DMS53 treated with DMSO at 0.1 percent for 48 hours (cell line): Measurements from ENCODE around the gene CASS4.
A peak's percentile ranks its signal among the peaks of the same experiment; 100 is the strongest.
"Not testable (repeated sequence)": the region's sequence is repeated elsewhere in the genome, so short reads cannot be mapped to it uniquely, and the experiment has no call there.

Experiments used
- DNase-seq: peaks from one replicate; lab custom pipeline; 2025; ENCODE audit not compliant: unreplicated experiment; lab: John Stamatoyannopoulos, UW

CASS4 gene

DNA sequence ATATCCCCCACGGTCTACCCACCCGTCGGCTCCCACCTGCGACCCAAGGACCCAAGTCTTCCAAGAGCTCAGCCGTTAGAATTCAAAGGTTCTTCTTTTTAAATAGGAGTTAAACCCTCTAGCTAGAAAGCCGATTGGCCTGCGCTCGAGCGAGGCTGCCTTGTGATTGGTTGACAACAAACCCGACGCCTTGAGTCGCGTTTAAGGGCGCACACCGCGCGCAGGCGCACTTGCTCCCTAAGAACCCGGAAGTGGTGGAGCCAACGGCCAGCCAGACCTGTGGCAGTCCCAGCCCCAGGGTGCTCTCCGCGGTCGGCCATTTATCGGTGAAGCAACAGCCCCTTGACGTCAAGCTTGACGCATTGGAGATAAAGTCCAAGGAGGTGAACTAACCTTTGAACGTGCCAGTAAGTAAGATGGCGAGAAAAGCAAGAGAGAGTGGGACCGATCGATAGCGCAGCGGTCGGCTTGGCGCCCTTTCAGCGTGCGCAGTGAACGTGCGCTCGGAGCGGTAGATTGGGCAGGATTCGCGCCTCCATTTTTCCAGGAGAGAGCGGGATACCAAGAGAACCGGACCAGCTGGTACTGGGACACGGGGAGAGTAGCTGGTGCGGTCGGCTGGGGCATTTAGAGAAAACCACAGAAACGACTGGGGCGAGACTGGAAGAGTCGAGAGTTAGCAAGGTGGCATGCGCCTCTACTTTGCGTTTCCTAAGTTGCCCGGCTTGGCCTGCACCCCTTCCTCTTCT lies 19.8 kb upstream of the CASS4 start, which contains the start of the genes AURKA and CSTF1:
TSS of gene AURKA (minus strand) at position 84 of the 749 bp plus-strand sequence. CDS start 4,018 bp downstream, outside the sequence.
TSS of gene CSTF1 (plus strand) at position 514 of the 749 bp plus-strand sequence. CDS start 2,908 bp downstream, outside the sequence.
- peak; percentile 96 for DNase-seq

GRCh38 chr20:56392881-56393482 lies 19.1 kb upstream of the CASS4 start:
- DNase-seq = peak; percentile 48

- DNase-seq = no peak
These were observed 18.4 kb upstream of the CASS4 start for GRCh38 chr20:56393653-56394052.

GRCh38 chr20:56395166-56395565 lies 16.9 kb upstream of the CASS4 start:
- no peak for DNase-seq

- peak; percentile 33 for DNase-seq
These were observed 11.9 kb upstream of the CASS4 start for GRCh38 chr20:56400001-56400640.

- no peak for DNase-seq
These were observed 8.6 kb upstream of the CASS4 start for GRCh38 chr20:56403465-56403864.

DNA sequence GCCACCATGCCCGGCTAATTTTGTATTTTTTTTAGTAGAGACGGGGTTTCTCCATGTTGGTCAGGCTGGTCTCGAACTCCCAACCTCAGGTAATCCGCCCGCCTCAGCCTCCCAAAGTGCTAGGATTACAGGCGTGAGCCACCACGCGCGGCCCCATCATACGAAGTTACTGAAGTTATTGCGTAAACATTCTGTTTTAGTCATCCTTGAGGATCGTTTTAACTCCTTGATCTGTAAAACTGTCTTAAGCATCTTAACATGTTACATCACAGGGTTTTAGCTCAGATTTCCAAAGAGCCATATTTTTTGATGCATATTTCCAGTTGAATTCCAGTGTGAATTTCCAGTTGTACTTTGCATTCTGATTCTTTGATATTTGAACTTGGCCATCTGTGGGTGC lies 6.7 kb upstream of the CASS4 start:
- DNase-seq = not testable (repeated sequence)

DNA sequence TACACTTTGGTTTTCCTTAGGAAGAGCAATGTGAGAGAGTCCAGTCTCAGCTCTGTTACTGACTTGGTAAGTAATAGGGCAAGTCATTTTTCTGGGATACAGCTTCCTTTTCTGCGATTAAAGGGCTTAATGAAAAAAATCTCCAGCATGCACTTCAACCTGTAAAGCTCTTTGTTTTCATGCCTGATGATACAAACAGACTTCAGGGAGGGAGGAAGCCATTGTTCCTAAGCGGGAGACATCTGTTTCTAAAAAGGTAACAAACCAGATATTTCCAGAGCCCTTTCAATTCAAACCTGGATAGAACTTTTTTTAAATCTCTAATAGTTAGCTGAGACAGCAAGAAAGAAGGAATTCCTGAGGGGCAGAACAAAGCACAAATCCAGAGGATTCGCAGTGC lies 5.2 kb upstream of the CASS4 start:
- no peak for DNase-seq

DNA sequence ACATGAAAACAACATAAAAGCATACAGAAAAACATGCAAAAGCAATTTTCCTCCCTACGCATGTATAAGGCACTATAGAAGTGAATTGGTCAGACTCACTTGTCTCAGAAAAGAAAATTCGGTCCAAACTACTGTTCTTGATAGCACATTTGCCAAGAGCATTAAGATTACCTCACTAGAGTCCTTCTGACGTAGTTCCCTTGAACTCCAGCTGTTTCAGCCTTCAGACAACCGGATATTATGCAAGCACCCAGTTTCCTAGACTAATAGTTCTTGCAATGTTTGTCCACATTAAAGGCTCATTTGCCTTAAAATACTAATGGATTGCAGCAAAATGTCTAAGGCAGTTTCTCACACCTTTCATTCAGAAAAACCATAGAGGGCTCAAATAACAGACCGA lies 2.5 kb upstream of the CASS4 start:
- no peak for DNase-seq

DNA sequence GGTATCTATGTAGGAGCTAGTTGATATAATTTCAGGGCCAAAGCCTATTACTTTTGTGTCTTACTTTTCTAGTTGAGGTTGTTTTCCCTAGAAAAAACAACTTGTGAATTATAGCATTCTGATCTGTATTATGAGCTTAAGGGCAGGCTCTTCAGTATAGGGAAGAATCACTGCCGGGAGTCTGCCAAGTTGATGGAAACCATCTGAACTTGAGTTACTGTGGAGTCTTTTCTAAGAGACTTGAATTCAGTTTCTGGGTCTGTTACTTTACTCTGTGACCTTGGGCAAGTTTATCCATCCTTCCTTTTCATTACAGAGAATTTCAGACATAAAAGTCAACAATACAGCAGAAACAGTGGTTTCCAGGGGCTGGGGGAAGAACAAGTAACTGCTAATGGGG lies 2.1 kb upstream of the CASS4 start:
- no peak for DNase-seq

GRCh38 chr20:56411287-56411686 lies 773 bp upstream of the CASS4 start:
- not testable (repeated sequence) for DNase-seq

GRCh38 chr20:56412473-56412790 lies 372 bp downstream of the CASS4 start:
- no peak for DNase-seq

DNA sequence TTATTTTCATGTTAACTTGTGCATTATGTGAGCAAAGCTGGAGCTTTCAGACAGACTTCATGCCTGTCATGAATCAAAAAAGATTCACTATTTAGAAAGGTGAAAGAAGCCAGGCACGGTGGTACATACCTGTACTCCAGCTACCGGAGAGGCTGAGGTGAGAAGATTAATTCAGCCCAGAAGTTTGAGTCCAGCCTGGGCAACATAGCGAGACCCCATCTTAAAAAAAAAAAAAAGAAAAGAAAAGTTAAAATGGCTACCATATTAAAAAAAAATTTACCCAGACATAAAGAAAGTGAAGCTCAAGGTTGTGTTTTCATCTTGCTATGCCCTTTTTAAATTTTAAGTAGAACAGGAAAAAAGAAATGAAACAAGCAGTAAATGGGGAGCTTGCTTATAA lies 889 bp downstream of the CASS4 start:
- DNase-seq = no peak

DNA sequence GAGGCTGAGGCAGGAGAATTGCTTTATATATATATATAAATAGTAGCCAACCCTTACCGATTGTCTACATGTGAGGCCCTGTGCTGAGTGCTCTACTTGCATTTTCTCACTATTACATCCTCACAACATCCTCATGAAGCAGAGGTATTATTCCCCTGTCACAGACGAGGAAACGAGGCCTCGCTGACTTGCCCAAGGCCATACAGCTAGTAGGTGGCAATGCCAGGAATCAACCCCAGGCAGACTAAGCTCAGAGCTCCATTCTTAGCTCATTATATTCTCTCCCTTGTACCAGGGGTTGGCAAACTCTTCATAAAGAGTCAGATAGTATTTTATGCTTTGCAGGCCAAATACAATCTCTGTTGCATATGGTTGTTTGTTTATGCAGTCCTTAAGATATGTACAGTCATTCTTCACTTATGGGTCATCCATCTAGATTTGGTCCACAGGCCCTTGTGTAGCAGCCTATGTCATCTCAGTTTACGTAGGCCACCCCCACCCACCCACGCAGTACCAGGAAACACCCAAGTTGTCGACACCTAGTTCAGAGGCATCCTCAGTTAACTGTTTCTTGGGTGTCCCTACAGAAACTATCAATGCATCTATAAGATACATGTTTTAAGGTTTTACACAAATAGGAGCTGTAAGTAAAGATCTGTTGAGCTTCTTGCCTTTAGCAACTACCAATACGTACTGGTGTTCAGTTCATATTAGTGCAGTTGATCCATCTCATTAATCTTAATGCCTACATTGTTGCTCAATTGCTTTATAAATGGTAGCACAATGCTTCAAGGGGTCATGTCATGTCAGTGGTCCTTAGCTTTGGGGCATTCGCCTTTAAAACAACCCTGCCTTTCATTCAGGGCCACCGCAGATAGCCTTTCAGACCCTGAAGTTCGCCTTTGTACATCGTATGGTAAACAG lies 3.0 kb downstream of the CASS4 start:
- no peak for DNase-seq

DNA sequence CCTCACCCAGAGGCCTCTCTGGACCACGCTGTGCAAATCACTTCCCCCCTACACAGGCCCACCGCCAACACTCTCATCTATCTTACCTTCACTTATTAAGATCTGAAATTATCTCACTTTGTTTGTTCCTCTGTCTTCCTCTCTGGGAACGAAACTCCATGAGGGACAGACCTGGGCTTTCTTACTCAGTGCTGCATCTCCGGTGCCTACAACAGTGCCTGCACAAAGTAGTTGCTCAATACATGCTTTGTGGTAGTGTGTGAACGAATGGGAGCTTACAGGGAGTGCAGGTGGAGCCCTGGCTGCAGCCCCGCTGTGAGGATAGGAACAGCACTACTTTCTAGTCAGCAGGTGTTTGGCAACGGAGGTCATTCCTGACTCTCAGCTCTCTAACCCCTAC lies 5.3 kb downstream of the CASS4 start:
- no peak for DNase-seq

GRCh38 chr20:56417911-56418310 lies 5.9 kb downstream of the CASS4 start:
- DNase-seq = no peak

DNA sequence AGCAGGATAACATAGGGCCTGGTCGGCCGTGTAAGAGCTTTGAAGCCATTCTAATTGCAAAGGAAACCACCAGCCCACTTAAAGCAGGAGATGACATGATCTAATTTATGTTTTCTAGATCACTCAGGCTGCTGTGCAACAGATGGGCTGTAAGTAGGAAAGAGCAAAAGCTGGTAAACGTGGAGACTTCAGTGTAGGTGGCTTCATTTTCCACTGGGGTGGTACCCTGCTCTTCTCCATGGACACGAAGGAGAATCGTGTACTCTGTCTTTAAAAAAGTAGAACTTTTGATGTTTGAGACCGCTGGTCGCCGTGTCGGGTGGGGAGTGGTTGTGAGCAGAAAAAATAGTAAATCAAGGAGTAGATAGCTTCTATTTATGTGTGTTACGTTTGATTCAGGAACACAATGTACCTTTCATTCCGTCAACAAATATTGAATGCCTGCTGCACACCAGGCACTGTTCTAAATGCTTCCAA lies 6.4 kb downstream of the CASS4 start:
- DNase-seq = no peak

GRCh38 chr20:56420028-56420427 lies 8.0 kb downstream of the CASS4 start:
- no peak for DNase-seq

DNA sequence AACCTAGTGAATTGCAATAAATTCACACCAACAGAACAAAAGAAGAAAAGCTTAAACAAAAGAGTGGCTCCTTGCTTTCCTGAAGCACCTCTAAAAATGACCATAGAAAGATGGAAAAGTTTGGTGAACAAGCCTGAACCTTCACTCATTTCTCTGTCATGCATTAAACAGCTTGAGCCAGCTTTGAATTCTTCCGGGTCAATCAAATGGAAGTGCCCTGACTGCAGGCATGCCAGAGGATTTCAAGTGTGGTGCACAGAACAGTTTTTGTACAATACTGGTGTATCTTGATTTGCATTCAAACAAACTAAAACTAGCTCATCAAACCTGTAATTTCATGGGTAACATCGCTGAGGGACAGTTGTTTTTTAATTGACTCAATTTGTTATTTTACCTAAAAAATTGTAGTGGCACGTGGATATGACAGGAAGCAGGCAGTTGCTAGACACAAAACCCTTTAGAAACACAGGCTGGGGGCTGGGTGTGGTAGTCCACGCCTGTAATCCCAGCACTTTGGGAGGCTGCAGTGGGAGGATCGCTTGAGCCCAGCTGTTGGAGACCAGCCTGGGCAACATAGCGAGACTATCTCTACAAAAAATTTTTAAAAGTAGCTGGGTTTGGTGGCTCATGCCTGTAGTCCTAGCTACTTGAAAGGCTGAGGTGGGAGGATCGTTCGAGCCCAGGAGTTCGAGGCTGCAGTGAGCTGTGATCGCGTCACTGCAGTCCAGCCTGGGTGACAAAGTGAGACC lies 9.1 kb downstream of the CASS4 start:
- DNase-seq = no peak

DNA sequence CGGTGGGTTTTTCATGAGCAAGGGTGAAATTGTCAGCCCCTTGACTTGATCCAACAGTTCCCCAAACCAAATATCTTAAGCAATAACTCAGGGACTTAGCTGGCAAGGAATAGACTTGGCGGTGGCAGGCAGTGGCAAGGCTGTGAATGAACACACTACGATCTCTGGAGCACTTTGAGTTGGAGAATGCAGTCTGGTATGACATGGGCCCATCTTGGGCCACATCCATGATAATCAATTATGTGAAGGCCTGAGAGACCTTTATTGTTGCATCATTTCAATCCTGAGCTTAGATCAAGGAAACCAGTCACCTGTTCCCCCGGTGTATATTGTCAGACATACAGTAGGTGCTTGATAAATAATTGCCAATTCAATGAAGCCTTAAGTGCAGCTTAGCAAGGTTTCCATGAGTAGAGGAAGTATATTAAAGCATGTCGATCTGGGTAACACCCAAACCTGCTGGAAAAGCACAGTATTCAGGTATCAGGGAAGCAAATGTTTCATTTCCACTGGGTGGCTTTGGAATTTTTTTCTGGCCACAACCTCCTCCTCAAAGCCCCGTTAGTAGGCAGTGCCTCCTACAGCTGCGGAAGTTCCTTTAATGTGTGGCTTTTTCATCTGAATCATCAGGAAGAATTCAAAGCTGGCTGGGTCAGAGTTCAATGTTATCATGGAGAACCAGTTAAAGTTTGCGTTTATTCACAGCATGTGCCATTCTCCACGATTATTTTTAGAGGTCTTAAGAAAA lies 10.2 kb downstream of the CASS4 start:
- DNase-seq = no peak
